Mesendoderm (in vitro differentiated cells): ENCODE data around the gene CACNG5.
A peak's percentile ranks its signal among the peaks of the same experiment; 100 is the strongest.

Experiments
- DNase-seq: peaks from one replicate; pipeline ENCODE4 v3.0.0; 2013
- H2AK5ac ChIP-seq: 2 replicates; pipeline ENCODE4 v1.6.1; 2013; ENCODE audit warnings: low read length, inconsistent platforms
- H2BK120ac ChIP-seq: 2 replicates; pipeline ENCODE4 v1.6.1; 2013; ENCODE audit warnings: low read depth, mild to moderate bottlenecking, low read length, moderate library complexity, mixed read lengths
- H2BK15ac ChIP-seq: replicated peaks from 2 replicates; pipeline ENCODE4 v1.6.1; 2013; ENCODE audit warnings: low read depth, mild to moderate bottlenecking, moderate library complexity
- H2BK5ac ChIP-seq: 2 replicates; pipeline ENCODE4 v1.6.1; 2013; ENCODE audit warnings: low read length, inconsistent platforms
- H3K18ac ChIP-seq: 2 replicates; pipeline ENCODE4 v1.6.1; 2013; ENCODE audit warnings: mild to moderate bottlenecking, low read length, mixed read lengths
- H3K23ac ChIP-seq: one replicate; pipeline ENCODE4 v1.6.1; 2013; ENCODE audit warnings: low read length
- H3K27ac ChIP-seq: 2 replicates; pipeline ENCODE4 v1.5.1; 2013; ENCODE audit warnings: low read depth, mild to moderate bottlenecking, inconsistent platforms, low read length, moderate library complexity
- H3K27me3 ChIP-seq: 2 replicates; pipeline ENCODE4 v1.6.1; 2013; ENCODE audit warnings: low read length, control low read depth, mild to moderate bottlenecking, inconsistent platforms; ENCODE audit not compliant: insufficient read depth, poor library complexity
- H3K36me3 ChIP-seq: 2 replicates; pipeline ENCODE4 v1.6.1; 2013; ENCODE audit warnings: low read length, inconsistent platforms; ENCODE audit not compliant: control insufficient read depth, insufficient read depth
- H3K4ac ChIP-seq: one replicate; pipeline ENCODE4 v1.6.1; 2013; ENCODE audit warnings: low read depth, mild to moderate bottlenecking, low read length, moderate library complexity
- H3K4me1 ChIP-seq: 2 replicates; pipeline ENCODE4 v1.6.1; 2013; ENCODE audit warnings: low read depth, low read length, inconsistent platforms; ENCODE audit not compliant: control insufficient read depth
- H3K4me2 ChIP-seq: 2 replicates; pipeline ENCODE4 v1.6.1; 2013; ENCODE audit warnings: low read length
- H3K4me3 ChIP-seq: 2 replicates; pipeline ENCODE4 v1.5.1; 2013; ENCODE audit warnings: mild to moderate bottlenecking, low read length
- H3K56ac ChIP-seq: one replicate; pipeline ENCODE4 v1.6.1; 2013; ENCODE audit warnings: low read length
- H3K79me1 ChIP-seq: 2 replicates; pipeline ENCODE4 v1.6.1; 2013; ENCODE audit warnings: low read length, inconsistent platforms
- H3K79me2 ChIP-seq: 2 replicates; pipeline ENCODE4 v1.6.1; 2013; ENCODE audit warnings: mild to moderate bottlenecking, low read length; ENCODE audit not compliant: control insufficient read depth, insufficient read depth
- H3K9ac ChIP-seq: 2 replicates; pipeline ENCODE4 v1.6.1; 2013; ENCODE audit warnings: low read length, inconsistent platforms
- H4K5ac ChIP-seq: one replicate; pipeline ENCODE4 v1.6.1; 2013; ENCODE audit warnings: low read length
- H4K8ac ChIP-seq: one replicate; pipeline ENCODE4 v1.6.1; 2013; ENCODE audit warnings: low read depth, mild to moderate bottlenecking, control low read depth, low read length, moderate library complexity
- WGBS: extraction: QIAGEN DNeasy Blood & Tissue Kit; methylation state at CpG from one replicate; pipeline ENCODE4 v1.1.7; 2013; ENCODE audit warnings: low lambda C conversion rate, missing lambda C conversion rate; ENCODE audit not compliant: insufficient coverage; ENCODE audit errors: extremely low coverage; 5-methylcytosine and 5-hydroxymethylcytosine counted together

Gene CACNG5

GRCh38 chr17:66904760-66905624, 70.1 kb downstream of the CACNG5 start:
- no peaks in the 10 kb centered on the region for H3K36me3 ChIP-seq
- no CpG with 5 or more reads among the region's 12 CpGs for WGBS
- no peak overlapping the region for H3K23ac ChIP-seq
- H3K9ac ChIP-seq, result no peak overlapping the region
- H3K18ac ChIP-seq, result no peak overlapping the region
- no peak overlapping the region for H2BK120ac ChIP-seq
- no peaks in the 10 kb centered on the region for H3K79me2 ChIP-seq
- H2BK15ac ChIP-seq, result no peak overlapping the region
- H3K27me3 ChIP-seq, result no peaks in the 10 kb centered on the region
- H3K4me2 ChIP-seq, result no peak overlapping the region
- no peak overlapping the region for H2BK5ac ChIP-seq
- H3K4ac ChIP-seq, result no peak overlapping the region
- no peaks in the 10 kb centered on the region for H3K4me1 ChIP-seq
- no peak overlapping the region for H4K5ac ChIP-seq
- H2AK5ac ChIP-seq, result no peak overlapping the region
- no peak overlapping the region for H3K56ac ChIP-seq
- no peak overlapping the region for H4K8ac ChIP-seq
- no peak overlapping the region for H3K27ac ChIP-seq
- no peak overlapping the region for H3K4me3 ChIP-seq
- no peak for DNase-seq
- H3K79me1 ChIP-seq, result no peaks in the 10 kb centered on the region

GRCh38 chr17:66906321-66907278, 71.7 kb downstream of the CACNG5 start:
- WGBS, result no CpG with 5 or more reads among the region's 20 CpGs
- H3K9ac ChIP-seq, result no peak overlapping the region
- no peak overlapping the region for H4K8ac ChIP-seq
- H2AK5ac ChIP-seq, result no peak overlapping the region
- H2BK15ac ChIP-seq, result no peak overlapping the region
- H3K27ac ChIP-seq, result no peak overlapping the region
- H3K27me3 ChIP-seq, result no peaks in the 10 kb centered on the region
- no peak overlapping the region for H2BK120ac ChIP-seq
- H3K4ac ChIP-seq, result no peak overlapping the region
- no peaks in the 10 kb centered on the region for H3K36me3 ChIP-seq
- no peak overlapping the region for H2BK5ac ChIP-seq
- H3K18ac ChIP-seq, result no peak overlapping the region
- no peaks in the 10 kb centered on the region for H3K79me2 ChIP-seq
- no peak overlapping the region for H4K5ac ChIP-seq
- no peak overlapping the region for H3K4me2 ChIP-seq
- no peak overlapping the region for H3K23ac ChIP-seq
- no peak overlapping the region for H3K56ac ChIP-seq
- H3K4me1 ChIP-seq, result no peaks in the 10 kb centered on the region
- H3K79me1 ChIP-seq, result no peaks in the 10 kb centered on the region
- DNase-seq, result peak; percentile 80
- no peak overlapping the region for H3K4me3 ChIP-seq

GRCh38 chr17:66909804-66910373, 75.0 kb downstream of the CACNG5 start:
- Histone ChIP-seq H3K36me3 (no peaks in the 10 kb centered on the region), H3K27me3 (no peaks in the 10 kb centered on the region), H2AK5ac (no peak overlapping the region)

GRCh38 chr17:66910651-66911285, 75.9 kb downstream of the CACNG5 start:
- Histone ChIP-seq H3K27ac (no peak overlapping the region), H3K4ac (no peak overlapping the region), H3K4me2 (no peak overlapping the region), H3K18ac (no peak overlapping the region), H4K5ac (no peak overlapping the region), H3K4me3 (no peak overlapping the region), H3K23ac (no peak overlapping the region), H3K56ac (no peak overlapping the region), H3K27me3 (no peaks in the 10 kb centered on the region), H3K36me3 (no peaks in the 10 kb centered on the region), H3K4me1 (no peaks in the 10 kb centered on the region), H2AK5ac (no peak overlapping the region), H3K79me2 (no peaks in the 10 kb centered on the region), H4K8ac (no peak overlapping the region), H2BK15ac (no peak overlapping the region), H2BK120ac (no peak overlapping the region), H3K9ac (no peak overlapping the region), H3K79me1 (no peaks in the 10 kb centered on the region), H2BK5ac (no peak overlapping the region)
- no CpG with 5 or more reads among the region's 18 CpGs for WGBS
- no peak for DNase-seq

More at GRCh38 chr17:66909804-66910373, 75.0 kb downstream of the CACNG5 start:
- no peaks in the 10 kb centered on the region for H3K4me1 ChIP-seq
- no peak overlapping the region for H3K4me3 ChIP-seq
- H4K8ac ChIP-seq, result no peak overlapping the region
- no peak overlapping the region for H3K18ac ChIP-seq
- no peak overlapping the region for H2BK5ac ChIP-seq
- no peak overlapping the region for H2BK15ac ChIP-seq
- no peak overlapping the region for H3K27ac ChIP-seq
- H3K79me1 ChIP-seq, result no peaks in the 10 kb centered on the region
- H3K4ac ChIP-seq, result no peak overlapping the region
- no peaks in the 10 kb centered on the region for H3K79me2 ChIP-seq
- WGBS, result no CpG with 5 or more reads among the region's 8 CpGs
- no peak overlapping the region for H4K5ac ChIP-seq
- no peak overlapping the region for H2BK120ac ChIP-seq
- no peak overlapping the region for H3K56ac ChIP-seq
- no peak overlapping the region for H3K4me2 ChIP-seq
- no peak overlapping the region for H3K23ac ChIP-seq
- H3K9ac ChIP-seq, result no peak overlapping the region
- DNase-seq, result no peak

GRCh38 chr17:66915204-66915611, 80.3 kb downstream of the CACNG5 start:
- no peak overlapping the region for H4K8ac ChIP-seq
- H3K79me2 ChIP-seq, result no peaks in the 10 kb centered on the region
- no peak for DNase-seq
- no peaks in the 10 kb centered on the region for H3K79me1 ChIP-seq
- H3K27me3 ChIP-seq, result no peaks in the 10 kb centered on the region
- H3K9ac ChIP-seq, result no peak overlapping the region
- H2BK5ac ChIP-seq, result no peak overlapping the region
- H2BK15ac ChIP-seq, result no peak overlapping the region
- H3K4me2 ChIP-seq, result no peak overlapping the region
- no peak overlapping the region for H3K27ac ChIP-seq
- no CpG with 5 or more reads among the region's 7 CpGs for WGBS
- H2AK5ac ChIP-seq, result no peak overlapping the region
- no peaks in the 10 kb centered on the region for H3K4me1 ChIP-seq
- no peak overlapping the region for H2BK120ac ChIP-seq
- H3K18ac ChIP-seq, result no peak overlapping the region
- no peak overlapping the region for H4K5ac ChIP-seq
- H3K23ac ChIP-seq, result no peak overlapping the region
- no peak overlapping the region for H3K4ac ChIP-seq
- H3K56ac ChIP-seq, result no peak overlapping the region
- no peaks in the 10 kb centered on the region for H3K36me3 ChIP-seq
- no peak overlapping the region for H3K4me3 ChIP-seq
